BJ (cell line): ENCODE data around the gene FHIP2A. TPM values are rescaled to one million over a fixed set of nuclear protein-coding genes. Genes with fewer than 3 reads are reported as not detected.
"Not testable (repeated sequence)": the region's sequence is repeated elsewhere in the genome, so short reads cannot be mapped to it uniquely, and the experiment has no call there.

ENCODE experiments used
- CTCF ChIA-PET: fragments of 350-600 bp; formaldehyde crosslinking; extraction: SDS; loops from one replicate; lab custom pipeline; 2021; ENCODE audit warnings: antibody characterized with exemption, inconsistent platforms; lab: Yijun Ruan, JAX
- POLR2A ChIA-PET: fragments of 300-600 bp; sonication (Branson Sonifier 250); formaldehyde crosslinking; extraction: SDS; loops from one replicate; lab custom pipeline; 2021; ENCODE audit warnings: antibody characterized with exemption; lab: Charles Lee
- DNase-seq: peaks from one replicate; pipeline ENCODE4 v3.0.0-alpha.2; 2011; ENCODE audit warnings: low read depth
- H3K27me3 ChIP-seq: 2 replicates; pipeline ENCODE4 v1.6.0; 2011; ENCODE audit warnings: low read length; ENCODE audit not compliant: control insufficient read depth, insufficient read depth
- H3K36me3 ChIP-seq: 2 replicates; pipeline ENCODE4 v1.5.1; 2011; ENCODE audit warnings: low read length; ENCODE audit not compliant: control insufficient read depth, insufficient read depth
- H3K4me3 ChIP-seq: 2 replicates; pipeline ENCODE4 v1.5.1; 2011; ENCODE audit warnings: low read depth, mild to moderate bottlenecking, control low read depth, low read length
- CTCF ChIP-seq: IDR thresholded peaks from 2 replicates; pipeline ENCODE4 v1.5.1; 2011; ENCODE audit warnings: low read depth, mild to moderate bottlenecking, control low read depth, inconsistent platforms, low read length, moderate library complexity; ENCODE audit not compliant: insufficient read depth
- polyA plus RNA-seq: library from polyadenylated mRNA; depleted of rRNA; stranded (reverse); fragments of >200 nt; gene quantifications from 2 replicates; pipeline ENCODE4 v1.2.3, GENCODE V29; 2011

Gene FHIP2A
- polyA plus RNA-seq, 1 experiment: 13.4 TPM

- Histone ChIP-seq H3K4me3 (no peak overlapping the region), H3K27me3 (no peaks in the 10 kb centered on the region), H3K36me3 (peaks cover 1% of the 10 kb centered on the region; the same call in 1 of the 2 replicates)
- peak; percentile 18 for DNase-seq
- POLR2A ChIA-PET: interaction anchor here (1.0 kb wide), 1 partner anchor 10 kb away, joined by 3 read pairs; the partner anchor contains the start of gene FHIP2A
- CTCF ChIA-PET: interaction anchor here (0.8 to 3.0 kb wide), 5 partner anchors 9 to 103 kb away, joined by 3 to 16 read pairs (median 4); partner anchors contain the start of gene FHIP2A
- TF ChIP-seq CTCF: no peak
Measured at GRCh38 chr10:114831186-114831867, 9.7 kb downstream of the FHIP2A start.

GRCh38 chr10:114837690-114838089 lies 16.1 kb downstream of the FHIP2A start:
- Histone ChIP-seq H3K4me3 (no peak overlapping the region), H3K36me3 (peaks cover 8% of the 10 kb centered on the region; the same call in 1 of the 2 replicates), H3K27me3 (no peaks in the 10 kb centered on the region)
- no peak for DNase-seq
- ChIA-PET POLR2A (no interaction called here), CTCF (interaction anchor here (0.6 to 1.4 kb wide), 3 partner anchors 16 to 935 kb away, joined by 3 to 5 read pairs (median 3); partner anchors contain the start of gene FHIP2A)
- no peak for TF ChIP-seq CTCF

GRCh38 chr10:114839901-114840300 lies 18.3 kb downstream of the FHIP2A start:
- ChIA-PET CTCF (interaction anchor here (1.4 kb wide), 1 partner anchor 9 kb away, joined by 5 read pairs; no protein-coding TSS in a partner anchor), POLR2A (no interaction called here)
- peaks cover 14% of the 10 kb centered on the region for H3K36me3 ChIP-seq
- no peak overlapping the region for H3K4me3 ChIP-seq
- TF ChIP-seq CTCF: no peak
- H3K27me3 ChIP-seq: no peaks in the 10 kb centered on the region
- no peak for DNase-seq

GRCh38 chr10:114845978-114846693 lies 24.6 kb downstream of the FHIP2A start:
- no peak for DNase-seq
- POLR2A ChIA-PET: no interaction called here
- CTCF ChIA-PET: no interaction called here
- Histone ChIP-seq H3K4me3 (no peak overlapping the region), H3K27me3 (no peaks in the 10 kb centered on the region), H3K36me3 (peaks cover 21% of the 10 kb centered on the region)
- TF ChIP-seq CTCF: no peak

GRCh38 chr10:114847517-114847916 lies 25.9 kb downstream of the FHIP2A start:
- peaks cover 21% of the 10 kb centered on the region for H3K36me3 ChIP-seq
- CTCF ChIA-PET, POLR2A ChIA-PET, H3K27me3 ChIP-seq, DNase-seq, H3K4me3 ChIP-seq: not testable (repeated sequence)
